Stomach (tissue), 9 donors: Measurements from ENCODE around the gene ZEB1. TPM values are rescaled to one million over a fixed set of nuclear protein-coding genes. Genes with fewer than 3 reads are reported as not detected.

Experiments used
- DNase-seq, 2 donors: peaks; one replicate each; pipeline versions ENCODE4 v3.0.0 to v3.0.0-alpha.2; 2013 to 2019
- H3K27ac ChIP-seq, 5 donors: fragments of 200-600 bp in 4 of 5; sonication (generic) in 4 of 5; one replicate each; pipeline ENCODE4 v1.5.1; 2013 to 2019; ENCODE audit warnings: mild to moderate bottlenecking in 1 of 5, moderate library complexity in 1 of 5
- H3K27me3 ChIP-seq, 3 donors: fragments of 200-600 bp; sonication (generic); one replicate each; pipeline ENCODE4 v1.5.1; 2017 to 2019; ENCODE audit warnings: mixed run types in 1 of 3
- H3K36me3 ChIP-seq, 4 donors: fragments of 200-600 bp; sonication (generic); 1 replicate in 3 of 4; 2 replicates in 1 of 4; pipeline ENCODE4 v1.5.1; 2016 to 2019
- H3K4me1 ChIP-seq, 4 donors: fragments of 200-600 bp; sonication (generic); one replicate each; pipeline ENCODE4 v1.5.1; 2016 to 2019
- H3K4me3 ChIP-seq, 4 donors: fragments of 200-600 bp; sonication (generic) in 3 of 4; one replicate each; pipeline ENCODE4 v1.5.1; 2016 to 2019; ENCODE audit warnings: mild to moderate bottlenecking in 1 of 4
- H3K9me3 ChIP-seq, 4 donors: fragments of 200-600 bp; sonication (generic); one replicate each; pipeline ENCODE4 v1.5.1; 2016 to 2019
- CTCF ChIP-seq, 7 experiments: fragments of 450-650 bp in 4 of 7; fragments of 200-600 bp in 3 of 7; sonication (generic) in 3 of 7; IDR thresholded peaks; one replicate each; pipeline ENCODE4 v1.5.1; 2016 to 2019; ENCODE audit warnings: antibody characterized with exemption in 7 of 7, control low read depth in 2 of 7, mild to moderate bottlenecking in 1 of 7
- EP300 ChIP-seq: sonication (generic); formaldehyde crosslinking; IDR thresholded peaks from one replicate; pipeline ENCODE4 v1.6.1; 2017; ENCODE audit warnings: antibody characterized with exemption
- POLR2A ChIP-seq, 4 donors: fragments of 450-650 bp; IDR thresholded peaks; one replicate each; pipeline ENCODE4 v1.6.1; 2016; ENCODE audit warnings: antibody characterized with exemption in 4 of 4, control low read depth in 2 of 4, mild to moderate bottlenecking in 1 of 4, moderate library complexity in 1 of 4
- POLR2AphosphoS5 ChIP-seq, 3 donors: sonication (generic); formaldehyde crosslinking; IDR thresholded peaks; one replicate each; pipeline ENCODE4 v1.6.1; 2016; ENCODE audit warnings: antibody characterized with exemption in 3 of 3
- WGBS, 5 donors: extraction: QIAGEN DNeasy Blood & Tissue Kit in 3 of 5; methylation state at CpG; one replicate each; pipeline versions ENCODE4 v1.1.5 to v1.1.7; 2013 to 2018; 5-methylcytosine and 5-hydroxymethylcytosine counted together
- intact Hi-C: fragments of 100-400 bp; cut with DNase I; formaldehyde crosslinking; loops from one replicate; pipeline ENCODE4 v1.15.1; 2023; ENCODE audit warnings: low total_unique reads
- polyA plus RNA-seq, 3 donors: library from polyadenylated mRNA; stranded (reverse); fragments of 200-250 nt; gene quantifications; one replicate each; pipeline ENCODE4 v1.2.3, GENCODE V29; 2013
- total RNA-seq, 5 donors: library from RNA; depleted of rRNA; stranded (reverse); fragments of >200 nt; gene quantifications; one replicate each; pipeline versions ENCODE4 v1.1.0 to v1.2.3, GENCODE V29; 2014 to 2016
- donor health status: healthy with polysubstance abuse.
- donor health status: Bipolar disorder and iron deficiency.
- donor health status: healthy.

ZEB1 gene
- total and polyA plus RNA-seq, 8 donors = 7.6 to 187 (median 31.1) TPM

DNA sequence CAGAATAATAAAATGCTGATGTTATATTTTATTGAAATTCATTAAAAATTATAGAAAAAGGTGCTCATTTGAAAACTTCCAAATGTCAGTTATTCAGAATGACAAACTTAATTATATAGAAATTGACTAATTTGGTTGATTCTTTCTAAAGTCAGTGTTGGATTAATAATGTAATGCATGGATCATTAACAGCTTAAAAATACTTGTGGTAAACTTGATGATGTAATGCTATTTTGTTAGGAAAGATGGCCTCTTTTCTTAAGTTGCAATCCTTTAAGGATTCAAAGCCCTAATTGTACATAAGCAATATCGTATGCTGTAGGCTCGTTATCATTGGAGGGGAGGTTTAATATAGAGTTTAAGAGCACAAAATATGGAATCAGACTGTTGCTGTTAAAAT lies 141.2 kb downstream of the ZEB1 start:
- DNase-seq = no peak
- intact Hi-C loops = no loop called here
- H3K4me3 ChIP-seq = no peak overlapping the region
- H3K4me1 ChIP-seq = peaks cover 0 to 18% (median 5%) of the 10 kb centered on the region in 4 donors
- H3K27ac ChIP-seq = no peak overlapping the region
- 81 to 94% (median 92%) methylated on average over 2 of the region's 2 CpGs for WGBS, 5 donors
- peaks cover 0 to 38% (median 28%) of the 10 kb centered on the region in 4 donors for H3K36me3 ChIP-seq
- no peaks in the 10 kb centered on the region for H3K27me3 ChIP-seq
- peaks cover 3 to 24% (median 14%) of the 10 kb centered on the region in 4 donors for H3K9me3 ChIP-seq
- TF ChIP-seq CTCF (IDR thresholded peaks at IDR 0.05) = no peak
- TF ChIP-seq EP300 = no peak
- no peak for TF ChIP-seq POLR2AphosphoS5 (IDR thresholded peaks at IDR 0.05)
- TF ChIP-seq POLR2A (IDR thresholded peaks at IDR 0.05) = no peak

DNA sequence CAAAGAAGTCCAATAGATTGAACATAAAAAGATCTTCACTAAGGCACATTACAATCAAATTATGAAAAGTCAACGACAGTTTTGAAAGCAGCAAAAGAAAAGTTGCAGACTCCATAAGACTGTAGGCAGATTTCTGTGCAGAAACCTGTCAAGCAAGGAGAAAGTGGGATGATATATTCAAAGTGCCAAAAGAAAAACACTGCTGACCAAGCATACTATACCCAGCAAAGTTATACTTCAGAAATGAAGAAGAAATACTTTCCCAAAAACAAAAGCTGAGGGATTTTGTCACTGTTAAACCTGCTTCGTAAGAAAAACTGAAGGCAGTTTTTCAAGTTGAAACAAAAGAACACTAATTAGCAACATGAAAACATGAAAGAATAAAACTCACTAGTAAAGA lies 145.5 kb downstream of the ZEB1 start:
- H3K4me1 ChIP-seq = no peaks in the 10 kb centered on the region
- TF ChIP-seq POLR2AphosphoS5 (IDR thresholded peaks at IDR 0.05) (no peak), POLR2A (IDR thresholded peaks at IDR 0.05) (no peak), CTCF (IDR thresholded peaks at IDR 0.05) (no peak), EP300 (no peak)
- H3K4me3 ChIP-seq = no peak overlapping the region
- no peak for DNase-seq
- no peaks in the 10 kb centered on the region for H3K27me3 ChIP-seq
- peaks cover 9 to 64% (median 50%) of the 10 kb centered on the region in 4 donors for H3K36me3 ChIP-seq
- H3K9me3 ChIP-seq = peaks cover 3 to 24% (median 14%) of the 10 kb centered on the region in 4 donors
- no peak overlapping the region for H3K27ac ChIP-seq
- 83 to 95% (median 88%) methylated on average over 2 of the region's 2 CpGs for WGBS, 5 donors
- intact Hi-C loops = no loop called here

- no peak overlapping the region for H3K4me3 ChIP-seq
- TF ChIP-seq POLR2A (IDR thresholded peaks at IDR 0.05) = no peak
- no peak for TF ChIP-seq EP300
- TF ChIP-seq POLR2AphosphoS5 (IDR thresholded peaks at IDR 0.05) = no peak
- no peak for TF ChIP-seq CTCF (IDR thresholded peaks at IDR 0.05)
- H3K27ac ChIP-seq = no peak overlapping the region
- 66 to 89% (median 84%) methylated on average over 1 of the region's 1 CpG for WGBS, 5 donors
- H3K9me3 ChIP-seq = peaks cover 3 to 24% (median 14%) of the 10 kb centered on the region in 4 donors
- peaks cover 9 to 64% (median 50%) of the 10 kb centered on the region in 4 donors for H3K36me3 ChIP-seq
- no peaks in the 10 kb centered on the region for H3K4me1 ChIP-seq
- intact Hi-C loops = no loop called here
- no peaks in the 10 kb centered on the region for H3K27me3 ChIP-seq
- DNase-seq = no peak
These were observed 147.3 kb downstream of the ZEB1 start for GRCh38 chr10:31466313-31466712.

DNA sequence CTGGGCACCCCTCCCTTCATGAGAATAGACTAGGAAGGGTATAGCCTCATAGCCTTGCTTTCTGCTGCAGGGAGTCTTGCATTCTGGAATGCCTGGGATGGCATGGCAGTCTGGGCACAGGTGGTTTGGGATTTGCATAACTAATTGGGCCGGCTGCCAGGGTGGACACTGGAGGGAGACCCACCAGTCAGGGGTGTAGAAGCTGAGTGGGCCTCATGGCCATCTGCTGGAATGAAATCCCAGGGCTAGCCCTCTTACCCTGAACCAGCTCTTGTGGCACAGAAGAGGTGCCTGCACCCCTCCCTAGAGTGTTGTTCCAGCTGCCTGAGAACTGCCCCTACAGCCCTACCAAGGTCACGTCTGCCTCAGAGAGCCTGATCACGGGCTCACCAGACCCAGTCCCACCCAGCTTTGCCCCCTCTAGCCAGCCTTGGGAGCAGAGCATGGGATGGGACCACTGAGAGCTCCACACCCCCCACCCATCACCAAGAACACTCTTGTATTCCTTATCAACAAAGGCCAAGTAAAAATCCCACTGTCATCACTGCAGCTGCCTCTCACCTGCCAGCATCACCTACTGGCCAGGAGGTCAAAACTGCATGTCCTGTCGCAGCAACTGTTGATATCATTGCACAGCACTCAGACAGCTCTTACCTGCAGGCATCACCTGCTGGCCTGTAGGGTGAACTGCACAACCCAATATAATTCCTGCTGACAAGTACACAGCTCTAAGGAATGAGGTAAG lies 148.9 kb downstream of the ZEB1 start:
- peak in 4 of 7 experiments; percentile 44 to 82 (median 72) for TF ChIP-seq CTCF (IDR thresholded peaks at IDR 0.05)
- no peak for TF ChIP-seq POLR2A (IDR thresholded peaks at IDR 0.05)
- Histone ChIP-seq H3K4me3 (no peak overlapping the region), H3K9me3 (peaks cover 3 to 21% (median 14%) of the 10 kb centered on the region in 4 donors), H3K27ac (no peak overlapping the region), H3K4me1 (no peaks in the 10 kb centered on the region), H3K27me3 (no peaks in the 10 kb centered on the region), H3K36me3 (peaks cover 9 to 48% (median 34%) of the 10 kb centered on the region in 4 donors)
- peak; percentile 47 to 61 for DNase-seq
- 66 to 82% (median 73%) methylated on average over 4 of the region's 4 CpGs for WGBS, 5 donors
- intact Hi-C loops = no loop called here
